NCI-H2227 (cell line): ENCODE results near the gene COLEC11.

Source experiments
- DNase-seq: peaks from one replicate; lab custom pipeline; 2025; ENCODE audit not compliant: unreplicated experiment; lab: John Stamatoyannopoulos, UW

COLEC11 gene

GRCh38 chr2:3637311-3637675 is 42.4 kb downstream of the COLEC11 start:
- DNase-seq: no peak

DNA sequence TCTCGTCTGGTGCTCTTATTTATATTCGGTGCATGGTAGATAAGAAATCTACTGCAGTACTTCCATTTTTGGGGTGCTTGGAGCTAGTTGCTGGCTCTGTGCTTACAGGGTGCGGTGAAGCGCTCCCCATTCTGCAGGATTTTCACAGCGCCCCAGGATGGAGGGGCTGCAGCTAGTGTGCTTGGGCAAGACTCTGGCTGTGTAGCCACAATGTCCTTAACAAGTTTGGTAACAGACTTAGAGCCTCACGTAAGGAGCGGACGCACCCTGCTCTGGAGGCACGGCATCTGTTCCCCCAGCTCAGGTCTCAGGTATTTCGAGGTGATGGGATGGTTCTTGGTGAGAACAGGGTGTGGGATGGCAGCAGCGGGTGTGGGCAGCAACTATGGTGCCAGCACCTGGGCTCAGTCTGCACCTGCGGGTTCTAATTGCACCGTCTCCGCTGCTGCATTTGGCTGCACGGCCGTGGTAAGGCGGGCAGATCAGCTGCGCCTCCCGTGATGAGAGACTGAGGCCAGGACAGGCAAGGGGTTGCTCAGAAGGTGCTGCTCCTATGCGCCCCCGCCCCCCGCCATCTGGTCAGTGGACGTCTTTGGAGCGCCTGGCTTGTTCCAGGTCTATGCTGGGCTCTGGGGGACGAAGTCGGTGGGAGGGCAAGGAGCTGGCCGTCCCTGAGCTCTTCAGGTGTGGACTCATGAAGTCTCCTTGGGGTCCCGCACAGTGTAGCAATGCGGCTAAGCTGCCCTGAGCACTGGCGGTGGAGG is 43.0 kb downstream of the COLEC11 start:
- DNase-seq: no peak

DNA sequence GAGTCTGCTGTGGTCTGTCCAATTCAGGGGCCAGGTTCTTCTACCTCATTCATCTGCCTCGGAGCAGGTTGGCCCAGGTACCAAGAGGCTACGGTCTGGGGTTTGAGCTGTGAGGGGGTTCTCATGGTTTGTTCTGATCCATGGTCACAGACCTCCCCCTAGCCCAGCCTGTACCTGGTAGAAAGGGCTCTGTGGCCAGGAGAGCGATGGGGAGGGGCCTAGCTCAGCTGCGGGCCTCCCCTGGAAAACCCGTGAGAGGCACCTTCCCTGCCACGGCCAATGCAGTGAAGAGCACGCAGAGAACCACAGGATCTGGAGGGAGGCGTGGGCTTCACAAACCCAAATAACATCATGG is 43.5 kb downstream of the COLEC11 start:
- DNase-seq: no peak

GRCh38 chr2:3639015-3639630 is 44.2 kb downstream of the COLEC11 start:
- no peak for DNase-seq

DNA sequence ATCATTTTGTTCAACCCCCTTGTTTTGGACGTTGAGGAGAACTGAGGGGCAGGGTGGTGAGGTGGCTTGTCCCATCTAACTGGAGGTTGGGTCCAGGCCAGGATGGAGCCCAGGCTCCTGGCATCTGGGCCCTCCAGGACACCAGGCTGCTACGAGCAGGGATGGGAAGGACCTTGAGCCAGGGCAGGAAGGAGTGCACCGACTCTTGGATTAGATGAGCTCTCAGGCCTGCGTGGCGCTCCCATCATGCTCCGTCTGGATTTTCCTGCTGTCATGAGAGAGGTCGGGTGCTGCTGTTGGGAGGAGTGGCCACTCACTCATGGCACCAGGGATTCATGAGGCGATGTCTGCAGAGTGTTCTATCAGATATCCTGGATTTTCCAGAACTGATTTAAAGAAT is 44.7 kb downstream of the COLEC11 start:
- no peak for DNase-seq

DNA sequence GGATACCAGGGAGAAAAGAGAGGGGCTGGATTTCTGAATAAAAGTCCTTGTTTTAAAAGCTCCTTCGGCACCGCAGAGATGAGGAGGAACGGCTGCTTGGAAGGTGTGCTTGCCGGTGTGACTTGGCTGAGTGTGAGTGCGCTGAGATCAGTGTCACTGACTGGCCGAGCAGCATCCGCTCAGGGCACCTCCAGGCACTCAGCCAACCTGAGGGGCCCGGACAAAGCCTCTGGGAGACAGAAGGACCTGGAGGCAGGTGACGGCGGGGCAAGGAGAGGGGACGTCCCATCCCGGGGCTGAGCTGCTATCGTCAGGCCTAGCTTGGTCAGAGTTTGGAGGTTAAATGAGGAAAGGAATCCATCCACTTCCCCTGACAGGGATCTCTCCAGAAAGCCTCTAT is 46.3 kb downstream of the COLEC11 start:
- DNase-seq: no peak

DNA sequence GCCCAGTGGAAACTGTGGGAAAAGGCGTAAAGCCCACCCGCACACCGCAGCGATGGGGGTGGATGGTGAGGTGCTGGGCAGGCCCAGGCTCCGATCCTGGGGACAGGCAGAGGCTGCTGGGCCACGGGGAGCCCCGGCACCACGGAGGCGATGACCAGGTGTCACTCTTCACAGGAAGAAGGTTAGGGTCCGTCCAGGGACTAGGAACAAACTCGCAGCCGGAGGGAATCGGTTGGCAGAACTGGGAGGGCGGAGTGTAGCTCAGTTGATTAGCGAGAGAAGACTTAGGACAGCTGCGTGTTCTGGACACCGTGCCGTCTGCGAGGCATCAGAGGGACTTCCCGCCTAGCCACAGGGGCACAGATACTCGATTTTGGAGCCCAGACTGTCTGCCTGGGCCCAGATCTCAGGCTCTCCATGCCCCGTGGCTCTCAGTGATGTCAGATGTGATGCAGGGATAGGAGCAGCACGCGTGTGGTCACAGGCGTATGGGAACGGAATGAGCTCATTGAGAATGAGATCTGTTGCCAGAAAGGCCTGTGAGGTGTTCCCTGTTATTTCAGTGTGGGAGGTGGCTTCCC is 47.0 kb downstream of the COLEC11 start:
- DNase-seq: no peak

DNA sequence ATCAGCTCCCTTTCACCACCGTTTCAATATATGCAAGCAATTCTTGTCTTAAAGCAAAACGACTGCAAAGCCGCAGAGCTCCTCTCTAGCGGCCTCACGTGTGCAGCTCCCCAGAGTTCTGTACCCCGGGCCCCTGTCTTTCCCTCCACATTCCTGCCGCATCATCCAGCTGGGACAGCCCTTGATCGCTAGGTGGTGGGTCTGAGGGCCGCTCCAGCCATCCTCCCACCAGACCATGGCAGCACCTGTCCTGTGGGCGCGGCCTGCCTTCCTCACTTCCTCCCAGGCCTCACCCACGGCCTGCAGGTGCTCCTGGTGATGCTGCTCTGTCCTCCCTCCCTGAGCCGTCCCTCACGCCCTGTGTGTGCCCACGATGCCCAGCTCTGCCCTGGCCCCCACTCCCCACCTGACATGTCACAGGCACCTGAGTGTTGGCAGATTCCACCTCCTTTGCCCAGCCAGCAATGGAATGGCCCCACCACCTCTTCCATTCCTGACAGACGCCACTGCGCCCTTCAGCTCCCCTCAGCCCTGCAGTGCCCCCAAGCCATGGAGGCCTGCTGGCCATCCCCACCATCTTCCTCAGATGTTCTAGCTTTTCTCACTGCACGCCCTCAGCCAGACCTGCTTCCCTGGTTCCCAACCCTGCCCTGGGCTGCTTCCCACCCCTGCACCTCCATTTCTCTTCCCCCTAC is 47.8 kb downstream of the COLEC11 start:
- DNase-seq: no peak

DNA sequence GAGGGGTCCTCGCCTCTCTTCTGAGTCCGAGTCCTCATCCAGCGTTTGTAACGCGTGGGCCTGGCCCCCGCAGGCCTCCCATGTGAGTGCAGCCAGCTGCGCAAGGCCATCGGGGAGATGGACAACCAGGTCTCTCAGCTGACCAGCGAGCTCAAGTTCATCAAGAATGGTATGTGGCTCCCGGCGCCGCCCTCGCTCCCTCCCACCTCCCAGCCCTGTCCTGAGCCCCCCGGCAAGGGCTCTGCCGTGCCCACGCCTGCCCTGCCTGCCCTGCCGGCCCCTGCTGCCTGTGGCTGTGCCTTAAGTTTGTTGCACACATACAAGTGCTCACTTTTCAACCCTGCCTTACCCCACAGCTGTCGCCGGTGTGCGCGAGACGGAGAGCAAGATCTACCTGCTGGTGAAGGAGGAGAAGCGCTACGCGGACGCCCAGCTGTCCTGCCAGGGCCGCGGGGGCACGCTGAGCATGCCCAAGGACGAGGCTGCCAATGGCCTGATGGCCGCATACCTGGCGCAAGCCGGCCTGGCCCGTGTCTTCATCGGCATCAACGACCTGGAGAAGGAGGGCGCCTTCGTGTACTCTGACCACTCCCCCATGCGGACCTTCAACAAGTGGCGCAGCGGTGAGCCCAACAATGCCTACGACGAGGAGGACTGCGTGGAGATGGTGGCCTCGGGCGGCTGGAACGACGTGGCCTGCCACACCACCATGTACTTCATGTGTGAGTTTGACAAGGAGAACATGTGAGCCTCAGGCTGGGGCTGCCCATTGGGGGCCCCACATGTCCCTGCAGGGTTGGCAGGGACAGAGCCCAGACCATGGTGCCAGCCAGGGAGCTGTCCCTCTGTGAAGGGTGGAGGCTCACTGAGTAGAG is 48.7 kb downstream of the COLEC11 start:
- no peak for DNase-seq

DNA sequence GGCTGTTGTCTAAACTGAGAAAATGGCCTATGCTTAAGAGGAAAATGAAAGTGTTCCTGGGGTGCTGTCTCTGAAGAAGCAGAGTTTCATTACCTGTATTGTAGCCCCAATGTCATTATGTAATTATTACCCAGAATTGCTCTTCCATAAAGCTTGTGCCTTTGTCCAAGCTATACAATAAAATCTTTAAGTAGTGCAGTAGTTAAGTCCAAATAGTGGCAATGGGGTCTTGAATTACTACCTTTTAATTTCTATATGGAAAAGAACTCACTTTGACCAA is 49.3 kb downstream of the COLEC11 start:
- DNase-seq: no peak

GRCh38 chr2:3644891-3645605 is 50.1 kb downstream of the COLEC11 start:
- DNase-seq: no peak

DNA sequence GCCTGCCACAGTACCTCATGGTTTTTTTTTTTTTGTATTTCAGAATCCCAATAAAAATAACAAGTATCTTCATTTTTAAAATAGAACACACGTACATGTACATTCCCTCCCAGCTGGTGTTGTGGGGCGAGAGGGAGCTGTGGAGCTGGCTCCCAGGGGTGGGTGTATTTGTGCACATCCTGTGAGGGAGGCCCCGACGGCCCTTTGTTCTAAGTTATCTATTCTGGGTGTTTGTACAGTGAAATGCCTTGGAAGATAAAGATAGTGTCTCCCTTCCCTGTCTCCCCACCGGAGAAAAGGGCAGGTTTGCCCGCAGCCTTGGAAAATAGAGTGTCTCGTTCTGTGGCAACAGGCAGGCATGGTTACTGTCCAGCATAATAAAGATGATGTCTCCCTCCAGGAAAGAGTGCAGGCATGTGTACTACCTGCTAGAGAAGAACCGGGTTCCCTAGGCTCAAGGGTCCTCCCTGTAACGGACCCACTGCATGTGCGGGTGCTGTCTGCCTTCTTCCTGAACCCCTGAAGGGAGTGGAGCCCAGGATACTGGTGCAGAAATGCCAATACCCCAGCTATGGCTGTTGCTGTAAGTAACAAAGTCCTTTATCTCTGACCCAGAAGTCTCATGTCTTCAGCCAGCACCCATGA is 51.0 kb downstream of the COLEC11 start:
- no peak for DNase-seq

DNA sequence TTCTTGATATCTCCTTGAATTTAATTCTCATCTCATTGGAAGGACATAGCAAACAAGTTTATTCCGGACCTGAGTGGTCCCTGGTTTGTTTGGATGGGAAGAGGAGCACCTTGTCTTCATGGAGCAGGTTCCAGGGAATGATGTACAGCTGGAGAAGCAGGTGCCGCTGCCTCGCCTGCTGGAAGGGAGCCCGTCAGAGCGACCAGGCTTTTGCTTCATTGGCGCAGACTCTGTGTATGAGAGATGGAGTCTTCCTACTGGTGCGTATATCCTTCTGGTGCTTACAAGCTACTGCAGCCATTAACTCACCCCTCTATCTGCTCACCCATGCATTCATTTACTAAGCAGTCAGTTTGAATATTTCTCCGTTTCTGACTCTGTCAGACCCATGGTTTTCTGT is 51.5 kb downstream of the COLEC11 start:
- DNase-seq: no peak

DNA sequence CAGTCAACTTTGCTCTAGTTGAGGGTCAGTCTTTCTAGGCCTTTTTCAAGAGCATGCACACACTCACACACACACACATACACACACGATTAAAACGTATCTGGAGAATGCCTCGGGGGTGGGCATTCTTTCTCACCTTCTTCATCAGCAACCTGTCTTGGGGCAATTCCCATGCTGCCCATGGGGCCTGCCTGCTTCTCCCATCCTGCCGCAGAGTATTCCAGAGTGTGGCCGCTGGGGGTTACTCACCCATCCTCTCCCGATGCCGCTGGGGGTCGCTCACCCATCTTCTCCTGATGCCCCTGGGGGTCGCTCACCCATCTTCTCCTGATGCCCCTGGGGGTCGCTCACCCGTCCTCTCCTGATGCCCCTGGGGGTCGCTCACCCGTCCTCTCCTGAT is 52.3 kb downstream of the COLEC11 start:
- no peak for DNase-seq

GRCh38 chr2:3647831-3648651 is 53.1 kb downstream of the COLEC11 start:
- DNase-seq: no peak

DNA sequence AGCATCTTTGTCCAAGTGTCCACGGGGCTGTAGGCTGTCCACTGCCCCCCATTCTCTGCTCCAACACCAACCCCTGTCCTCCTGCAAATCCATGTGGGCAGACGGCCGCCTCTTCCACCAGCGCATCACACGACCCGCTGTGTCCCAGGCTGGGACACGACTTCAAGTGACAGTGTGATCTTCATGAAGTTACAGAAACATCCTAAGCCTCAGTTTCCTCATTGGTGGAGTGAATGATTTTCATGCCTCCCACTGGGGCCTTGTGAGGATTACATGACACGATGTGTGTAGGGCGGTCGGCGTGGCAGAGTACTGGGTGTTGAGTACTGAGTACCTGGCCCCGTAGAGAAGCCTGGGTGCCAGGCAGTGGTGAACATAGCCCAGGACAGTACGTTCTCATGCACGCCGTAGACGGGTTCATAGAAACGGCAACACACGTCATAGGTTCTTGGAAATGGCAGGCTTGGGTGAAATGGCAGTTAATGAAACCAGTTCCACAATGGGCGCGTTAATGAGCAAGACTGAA is 53.8 kb downstream of the COLEC11 start:
- no peak for DNase-seq

DNA sequence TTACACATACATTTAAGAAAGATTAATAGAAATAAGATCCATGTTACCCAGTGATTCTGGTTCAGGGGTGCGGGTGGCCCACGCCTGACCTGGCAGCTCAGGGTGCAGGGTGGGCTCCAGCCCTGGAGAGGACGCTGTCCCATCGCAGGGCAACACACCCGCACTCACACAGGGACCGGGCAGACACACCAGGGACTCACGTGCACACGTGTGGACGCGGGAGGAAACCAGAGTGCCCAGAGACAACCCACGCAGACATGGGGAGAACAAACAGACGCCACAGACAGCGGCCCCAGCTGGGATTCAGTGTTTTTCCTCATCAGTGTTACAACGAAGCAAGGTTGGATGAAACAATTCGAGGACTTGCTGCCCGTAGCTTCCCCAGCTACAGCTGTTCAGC is 54.7 kb downstream of the COLEC11 start:
- DNase-seq: no peak

GRCh38 chr2:3650140-3650920 is 55.4 kb downstream of the COLEC11 start:
- DNase-seq: peak; percentile 13
